HepG2 (cell line): ENCODE data around the gene DIAPH3. TPM values are rescaled to one million over a fixed set of nuclear protein-coding genes. Genes with fewer than 3 reads are reported as not detected.

Source experiments
- ARNT ChIP-seq: fragments of 450-650 bp; IDR thresholded peaks from 2 replicates; pipeline ENCODE4 v1.6.1; 2017
- ATF3 ChIP-seq: sonication (generic); formaldehyde crosslinking; IDR thresholded peaks from 2 replicates; pipeline ENCODE4 v1.4.0; 2020; ENCODE audit warnings: missing genetic modification reagents
- BRCA1 ChIP-seq: sonication (generic); formaldehyde crosslinking; IDR thresholded peaks from 2 replicates; pipeline ENCODE4 v1.4.0; 2020; ENCODE audit warnings: missing genetic modification reagents
- ETV6 ChIP-seq: sonication (generic); formaldehyde crosslinking; conservative IDR thresholded peaks from 2 replicates; pipeline ENCODE4 v1.4.0; 2020; ENCODE audit warnings: missing genetic modification reagents
- NFRKB ChIP-seq: fragments of 450-650 bp; IDR thresholded peaks from 2 replicates; pipeline ENCODE4 v1.6.1; 2017
- PAX8 ChIP-seq: sonication (generic); formaldehyde crosslinking; IDR thresholded peaks from 2 replicates; pipeline ENCODE4 v1.8.0; 2022; ENCODE audit warnings: mild to moderate bottlenecking, missing genetic modification reagents, borderline replicate concordance
- RORA ChIP-seq: sonication (generic); formaldehyde crosslinking; IDR thresholded peaks from 2 replicates; pipeline ENCODE4 v1.5.0; 2020; ENCODE audit warnings: mild to moderate bottlenecking, missing genetic modification reagents, moderate library complexity
- SIX1 ChIP-seq: sonication (generic); formaldehyde crosslinking; IDR thresholded peaks from 2 replicates; pipeline ENCODE4 v1.4.0; 2020; ENCODE audit warnings: missing genetic modification reagents, borderline replicate concordance
- TBX3 ChIP-seq: fragments of 450-650 bp; IDR thresholded peaks from 2 replicates; pipeline ENCODE4 v1.6.1; 2017; ENCODE audit warnings: antibody characterized with exemption, mild to moderate bottlenecking, inconsistent platforms, borderline replicate concordance
- TCF12 ChIP-seq, 2 experiments: fragments of 450-650 bp in 1 of 2; sonication (generic) in 1 of 2; formaldehyde crosslinking in 1 of 2; IDR thresholded peaks; 2 replicates each; pipeline versions ENCODE4 v1.6.1 to v1.8.0; 2017 to 2022; ENCODE audit warnings: antibody characterized with exemption in 1 of 2, mild to moderate bottlenecking in 1 of 2, missing genetic modification reagents in 1 of 2, moderate library complexity in 1 of 2
- ZNF160 ChIP-seq: sonication (generic); formaldehyde crosslinking; IDR thresholded peaks from 2 replicates; pipeline ENCODE4 v1.8.0; 2022; ENCODE audit warnings: mild to moderate bottlenecking, inconsistent platforms, missing genetic modification reagents
- ZNF235 ChIP-seq: sonication (generic); formaldehyde crosslinking; IDR thresholded peaks from 2 replicates; pipeline ENCODE4 v1.8.1; 2023; ENCODE audit warnings: mild to moderate bottlenecking, missing genetic modification reagents, borderline replicate concordance
- ZNF253 ChIP-seq: sonication (generic); formaldehyde crosslinking; IDR thresholded peaks from 2 replicates; pipeline ENCODE4 v1.8.0; 2022; ENCODE audit warnings: mild to moderate bottlenecking, missing genetic modification reagents, borderline replicate concordance
- ZNF503 ChIP-seq: sonication (generic); formaldehyde crosslinking; IDR thresholded peaks from 2 replicates; pipeline ENCODE4 v1.4.0; 2020; ENCODE audit warnings: missing genetic modification reagents
- ZNF577 ChIP-seq: sonication (generic); formaldehyde crosslinking; IDR thresholded peaks from 2 replicates; pipeline ENCODE4 v1.4.0; 2020; ENCODE audit warnings: mild to moderate bottlenecking, low read depth, missing genetic modification reagents, borderline replicate concordance
- ZNF639 ChIP-seq: conservative IDR thresholded peaks from 2 replicates; pipeline ENCODE4 v1.6.1; 2018; ENCODE audit warnings: missing genetic modification reagents
- polyA plus RNA-seq, 8 experiments: library from polyadenylated mRNA; depleted of rRNA in 3 of 8; stranded (reverse) in 7 of 8; unstranded in 1 of 8; fragments of >200 nt; fragmentation: Illumina TruSeq in 4 of 8; extraction: Trizol in 4 of 8; gene quantifications; 2 replicates each; pipeline versions ENCODE4 v1.2.1 to v1.2.3, GENCODE V29; 2011 to 2016; ENCODE audit warnings: low read depth in 4 of 8, missing spikeins in 1 of 8, mixed read lengths in 1 of 8; ENCODE audit not compliant: insufficient read depth in 1 of 8
- total RNA-seq, 5 experiments: library from RNA; depleted of rRNA; stranded (reverse); fragments of >200 nt; fragmentation: Illumina TruSeq; extraction: Trizol; gene quantifications; 2 replicates each; pipeline ENCODE4 v1.2.3, GENCODE V29; 2016; ENCODE audit warnings: low read depth in 1 of 5
- TF ChIP-seq, protein P1 (sequence below): sonication (generic); formaldehyde crosslinking; IDR thresholded peaks from 2 replicates; pipeline ENCODE4 v1.8.0; 2022; ENCODE audit warnings: mild to moderate bottlenecking, missing genetic modification reagents, moderate library complexity
- TF ChIP-seq, protein P2 (sequence below): sonication (generic); formaldehyde crosslinking; IDR thresholded peaks from 2 replicates; pipeline ENCODE4 v1.5.0; 2020; ENCODE audit warnings: missing genetic modification reagents, mild to moderate bottlenecking, borderline replicate concordance
- TF ChIP-seq, protein P3 (sequence below): sonication (generic); formaldehyde crosslinking; IDR thresholded peaks from 2 replicates; pipeline ENCODE4 v1.4.0; 2020; ENCODE audit warnings: missing genetic modification reagents, borderline replicate concordance
- TF ChIP-seq, protein P4 (sequence below): sonication (generic); formaldehyde crosslinking; IDR thresholded peaks from 2 replicates; pipeline ENCODE4 v1.5.0; 2020; ENCODE audit warnings: missing genetic modification reagents

Gene DIAPH3
- total and polyA plus RNA-seq, 2 of the 13 experiments (the other 11 are each of a cell fraction or from before 2014, with no cell fraction given) = 4.0 to 9.3 TPM

DNA sequence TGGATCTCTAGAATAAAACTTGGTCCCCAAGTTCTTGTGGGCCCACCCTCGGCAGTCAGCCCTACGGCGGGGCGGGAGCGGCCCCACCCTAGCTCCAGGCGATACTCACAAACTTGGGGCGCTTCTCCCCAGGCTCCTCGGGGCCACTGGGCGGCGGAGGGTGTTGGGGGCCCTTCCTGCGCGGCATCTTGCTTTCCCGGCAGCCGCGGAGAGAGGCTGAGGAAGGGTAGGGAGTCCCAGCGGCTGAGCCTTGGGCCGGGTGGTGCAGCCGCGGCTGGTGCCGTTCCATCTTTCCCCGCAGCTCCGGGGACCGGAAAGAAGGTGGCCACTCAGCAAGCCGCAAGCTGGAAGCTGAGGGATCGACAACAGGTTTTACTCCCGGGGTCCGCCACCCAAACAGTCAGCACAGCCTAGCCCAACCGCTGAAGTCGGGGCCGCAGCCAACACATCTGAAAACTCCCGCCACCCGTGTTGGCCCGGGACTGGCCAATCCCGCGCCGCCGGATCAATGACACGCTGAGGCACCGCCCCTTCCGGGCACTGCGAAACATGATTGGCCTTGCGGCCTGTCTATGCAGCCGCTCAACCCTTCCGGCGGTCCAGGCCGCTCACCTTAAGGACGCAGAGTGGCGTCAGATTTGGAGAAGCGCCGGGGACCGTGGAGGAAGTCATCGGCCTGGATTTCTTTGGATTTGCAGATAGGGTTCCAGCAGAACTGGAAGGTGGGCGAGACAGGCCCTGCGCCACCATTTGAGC, at the start of gene DIAPH3 (continued):
- TF ChIP-seq, protein P1, sequence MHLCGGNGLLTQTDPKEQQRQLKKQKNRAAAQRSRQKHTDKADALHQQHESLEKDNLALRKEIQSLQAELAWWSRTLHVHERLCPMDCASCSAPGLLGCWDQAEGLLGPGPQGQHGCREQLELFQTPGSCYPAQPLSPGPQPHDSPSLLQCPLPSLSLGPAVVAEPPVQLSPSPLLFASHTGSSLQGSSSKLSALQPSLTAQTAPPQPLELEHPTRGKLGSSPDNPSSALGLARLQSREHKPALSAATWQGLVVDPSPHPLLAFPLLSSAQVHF = peak; percentile 90
- TF ChIP-seq ZNF160 (CRISPR knock-in tag) (no peak), TBX3 (no peak), SIX1 (CRISPR knock-in tag) (0 out of 2 replicates have a peak, but pooled peaks have one; percentile 23), BRCA1 (CRISPR knock-in tag) (0 out of 2 replicates have a peak, but pooled peaks have one; percentile 52), ZNF235 (no peak), ZNF503 (CRISPR knock-in tag) (no peak; the same call in 1 of the 2 replicates), ZNF253 (no peak), ZNF577 (CRISPR knock-in tag) (no peak), ETV6 (CRISPR knock-in tag) (peak; percentile 49; the same call in 1 of the 2 replicates), ARNT (no peak), PAX8 (no peak), RORA (no peak; the same call in 1 of the 2 replicates), NFRKB (no peak), ATF3 (CRISPR knock-in tag) (peak; percentile 36; the same call in 1 of the 2 replicates), TCF12 (IDR thresholded peaks at IDR 0.05) (no peak), TCF12 (CRISPR knock-in tag; IDR thresholded peaks at IDR 0.05) (no peak), ZNF639 (CRISPR knock-in tag) (no peak)
- TF ChIP-seq, protein P2, sequence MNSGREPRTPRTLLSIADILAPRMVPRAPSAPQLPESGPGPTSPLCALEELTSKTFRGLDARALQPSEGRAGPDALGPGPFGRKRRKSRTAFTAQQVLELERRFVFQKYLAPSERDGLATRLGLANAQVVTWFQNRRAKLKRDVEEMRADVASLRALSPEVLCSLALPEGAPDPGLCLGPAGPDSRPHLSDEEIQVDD (CRISPR knock-in tag) = no peak
- TF ChIP-seq, protein P3, sequence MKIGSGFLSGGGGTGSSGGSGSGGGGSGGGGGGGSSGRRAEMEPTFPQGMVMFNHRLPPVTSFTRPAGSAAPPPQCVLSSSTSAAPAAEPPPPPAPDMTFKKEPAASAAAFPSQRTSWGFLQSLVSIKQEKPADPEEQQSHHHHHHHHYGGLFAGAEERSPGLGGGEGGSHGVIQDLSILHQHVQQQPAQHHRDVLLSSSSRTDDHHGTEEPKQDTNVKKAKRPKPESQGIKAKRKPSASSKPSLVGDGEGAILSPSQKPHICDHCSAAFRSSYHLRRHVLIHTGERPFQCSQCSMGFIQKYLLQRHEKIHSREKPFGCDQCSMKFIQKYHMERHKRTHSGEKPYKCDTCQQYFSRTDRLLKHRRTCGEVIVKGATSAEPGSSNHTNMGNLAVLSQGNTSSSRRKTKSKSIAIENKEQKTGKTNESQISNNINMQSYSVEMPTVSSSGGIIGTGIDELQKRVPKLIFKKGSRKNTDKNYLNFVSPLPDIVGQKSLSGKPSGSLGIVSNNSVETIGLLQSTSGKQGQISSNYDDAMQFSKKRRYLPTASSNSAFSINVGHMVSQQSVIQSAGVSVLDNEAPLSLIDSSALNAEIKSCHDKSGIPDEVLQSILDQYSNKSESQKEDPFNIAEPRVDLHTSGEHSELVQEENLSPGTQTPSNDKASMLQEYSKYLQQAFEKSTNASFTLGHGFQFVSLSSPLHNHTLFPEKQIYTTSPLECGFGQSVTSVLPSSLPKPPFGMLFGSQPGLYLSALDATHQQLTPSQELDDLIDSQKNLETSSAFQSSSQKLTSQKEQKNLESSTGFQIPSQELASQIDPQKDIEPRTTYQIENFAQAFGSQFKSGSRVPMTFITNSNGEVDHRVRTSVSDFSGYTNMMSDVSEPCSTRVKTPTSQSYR (CRISPR knock-in tag) = no peak
- TF ChIP-seq, protein P4, sequence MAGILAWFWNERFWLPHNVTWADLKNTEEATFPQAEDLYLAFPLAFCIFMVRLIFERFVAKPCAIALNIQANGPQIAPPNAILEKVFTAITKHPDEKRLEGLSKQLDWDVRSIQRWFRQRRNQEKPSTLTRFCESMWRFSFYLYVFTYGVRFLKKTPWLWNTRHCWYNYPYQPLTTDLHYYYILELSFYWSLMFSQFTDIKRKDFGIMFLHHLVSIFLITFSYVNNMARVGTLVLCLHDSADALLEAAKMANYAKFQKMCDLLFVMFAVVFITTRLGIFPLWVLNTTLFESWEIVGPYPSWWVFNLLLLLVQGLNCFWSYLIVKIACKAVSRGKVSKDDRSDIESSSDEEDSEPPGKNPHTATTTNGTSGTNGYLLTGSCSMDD = no peak
